H1 (cell line): Measurements from ENCODE around the gene GNG12. TPM values are rescaled to one million over a fixed set of nuclear protein-coding genes. Genes with fewer than 3 reads are reported as not detected.

Experiments used
- CTCF ChIA-PET: fragments of 300-600 bp; sonication (Branson Sonifier 250); formaldehyde crosslinking; loops from one replicate; lab custom pipeline; 2021; ENCODE audit not compliant: partially characterized antibody; lab: Charles Lee
- POLR2A ChIA-PET: fragments of 300-600 bp; sonication (Branson Sonifier 250); formaldehyde crosslinking; loops from one replicate; lab custom pipeline; 2021; ENCODE audit warnings: inconsistent platforms; ENCODE audit not compliant: partially characterized antibody; lab: Charles Lee
- DNase-seq, 2 experiments: peaks; one replicate each; pipeline versions ENCODE4 v3.0.0 to v3.0.0-alpha.2; 2010 to 2022; ENCODE audit warnings: low spot score in 2 of 2, low read depth in 1 of 2, mixed read lengths in 1 of 2
- FAIRE-seq: peaks from 2 replicates; lab custom pipeline; 2011; peaks lifted over from hg19 to GRCh38; lab: Jason Lieb, UNC
- H2AFZ ChIP-seq: 2 replicates; pipeline ENCODE4 v1.8.1; 2012; ENCODE audit warnings: low read length, inconsistent platforms
- H2AK5ac ChIP-seq: 2 replicates; pipeline ENCODE4 v1.6.1; 2013; ENCODE audit warnings: low read depth, low read length
- H2BK120ac ChIP-seq: replicated peaks from 2 replicates; pipeline ENCODE3; 2013; ENCODE audit warnings: low read depth, low read length, inconsistent platforms
- H2BK12ac ChIP-seq: 2 replicates; pipeline ENCODE4 v1.6.1; 2013; ENCODE audit warnings: low read depth, low read length
- H2BK15ac ChIP-seq: 2 replicates; pipeline ENCODE4 v1.6.1; 2013; ENCODE audit warnings: low read length
- H2BK20ac ChIP-seq: 2 replicates; pipeline ENCODE4 v1.6.1; 2013; ENCODE audit warnings: low read length
- H2BK5ac ChIP-seq: 2 replicates; pipeline ENCODE4 v1.6.1; 2013; ENCODE audit warnings: low read depth, low read length
- H3K14ac ChIP-seq: 2 replicates; pipeline ENCODE4 v1.6.1; 2013; ENCODE audit warnings: inconsistent platforms; ENCODE audit not compliant: insufficient read length
- H3K18ac ChIP-seq: 2 replicates; pipeline ENCODE4 v1.6.1; 2013; ENCODE audit warnings: low read length; ENCODE audit errors: extremely low read depth
- H3K23ac ChIP-seq: 2 replicates; pipeline ENCODE4 v1.6.1; 2013; ENCODE audit warnings: inconsistent platforms; ENCODE audit not compliant: insufficient read length
- H3K23me2 ChIP-seq: 2 replicates; pipeline ENCODE4 v1.6.1; 2013; ENCODE audit warnings: low read depth, low read length
- H3K27ac ChIP-seq: 2 replicates; pipeline ENCODE4 v1.6.1; 2011; ENCODE audit warnings: low read depth, low read length, inconsistent platforms
- H3K27me3 ChIP-seq, 4 experiments: replicated peaks in 1 of 4; 1 replicate in 1 of 4; 2 replicates in 3 of 4; pipeline versions ENCODE4 v1.6.1 to v1.8.1; 2011 to 2013; ENCODE audit warnings: low read length in 3 of 4, mild to moderate bottlenecking in 3 of 4, inconsistent platforms in 2 of 4, mixed read lengths in 2 of 4, moderate library complexity in 1 of 4; ENCODE audit not compliant: control insufficient read depth in 3 of 4, insufficient read depth in 3 of 4; ENCODE audit errors: extremely low read depth in 1 of 4
- H3K36me3 ChIP-seq, 4 experiments: 2 replicates each; pipeline versions ENCODE4 v1.6.1 to v1.8.1; 2011 to 2013; ENCODE audit warnings: mild to moderate bottlenecking in 4 of 4, low read length in 3 of 4, moderate library complexity in 2 of 4, control low read depth in 1 of 4, inconsistent platforms in 1 of 4; ENCODE audit not compliant: insufficient read depth in 4 of 4, control insufficient read depth in 2 of 4
- H3K4ac ChIP-seq: replicated peaks from 2 replicates; pipeline ENCODE3; 2013; ENCODE audit warnings: low read length, low read depth, mixed read lengths, inconsistent platforms; ENCODE audit not compliant: insufficient read length
- H3K4me1 ChIP-seq, 4 experiments: replicated peaks in 1 of 4; 1 replicate in 1 of 4; 2 replicates in 3 of 4; pipeline versions ENCODE4 v1.6.1 to v1.8.1; 2011 to 2013; ENCODE audit warnings: low read length in 3 of 4, inconsistent platforms in 2 of 4, mixed read lengths in 1 of 4; ENCODE audit not compliant: insufficient read depth in 4 of 4, control insufficient read depth in 3 of 4
- H3K4me2 ChIP-seq, 2 experiments: 2 replicates each; pipeline versions ENCODE4 v1.6.1 to v1.8.1; 2011 to 2013; ENCODE audit warnings: low read depth in 2 of 2, low read length in 2 of 2, control low read depth in 1 of 2, inconsistent platforms in 1 of 2, mild to moderate bottlenecking in 1 of 2; ENCODE audit not compliant: insufficient read depth in 1 of 2
- H3K4me3 ChIP-seq, 4 experiments: fragments of 200-600, 300-600 bp in 1 of 4; sonication (generic), shearing (Covaris generic), sonication (Bioruptor Twin) in 1 of 4; 2 replicates each; pipeline versions ENCODE4 v1.5.1 to v1.8.1; 2011 to 2016; ENCODE audit warnings: low read length in 4 of 4, low read depth in 3 of 4, control low read depth in 2 of 4, inconsistent platforms in 2 of 4, mild to moderate bottlenecking in 2 of 4, mixed read lengths in 1 of 4, moderate library complexity in 1 of 4; ENCODE audit not compliant: insufficient read depth in 2 of 4; ENCODE audit errors: extremely low read depth in 1 of 4
- H3K56ac ChIP-seq: replicated peaks from 2 replicates; pipeline ENCODE3; 2013; ENCODE audit warnings: low read depth, mild to moderate bottlenecking, mixed read lengths, low read length, inconsistent platforms; ENCODE audit not compliant: insufficient read length
- H3K79me1 ChIP-seq: 2 replicates; pipeline ENCODE4 v1.6.1; 2013; ENCODE audit warnings: low read depth, low read length, control low read depth
- H3K79me2 ChIP-seq, 2 experiments: 2 replicates each; pipeline versions ENCODE4 v1.6.1 to v1.8.1; 2012 to 2013; ENCODE audit warnings: low read length in 2 of 2, mild to moderate bottlenecking in 2 of 2, inconsistent platforms in 1 of 2; ENCODE audit not compliant: insufficient read depth in 2 of 2, control insufficient read depth in 1 of 2
- H3K9ac ChIP-seq, 4 experiments: replicated peaks in 1 of 4; 1 replicate in 1 of 4; 2 replicates in 3 of 4; pipeline versions ENCODE4 v1.6.1 to v1.8.1; 2011 to 2013; ENCODE audit warnings: low read depth in 3 of 4, low read length in 3 of 4, control low read depth in 2 of 4, mild to moderate bottlenecking in 2 of 4, moderate library complexity in 2 of 4, inconsistent platforms in 1 of 4; ENCODE audit errors: extremely low read depth in 1 of 4
- H3K9me3 ChIP-seq, 2 experiments: 2 replicates each; pipeline versions ENCODE4 v1.6.1 to v1.8.1; 2012 to 2013; ENCODE audit warnings: mild to moderate bottlenecking in 2 of 2, moderate library complexity in 2 of 2, control low read depth in 1 of 2, inconsistent platforms in 1 of 2, low read depth in 1 of 2, low read length in 1 of 2, mixed read lengths in 1 of 2; ENCODE audit not compliant: insufficient read depth in 2 of 2
- H4K20me1 ChIP-seq, 2 experiments: replicated peaks in 1 of 2; 2 replicates each; pipeline versions ENCODE3 to v1.8.1; 2011 to 2013; ENCODE audit warnings: inconsistent platforms in 2 of 2, low read length in 2 of 2, mild to moderate bottlenecking in 1 of 2; ENCODE audit not compliant: insufficient read depth in 2 of 2, control insufficient read depth in 1 of 2
- H4K5ac ChIP-seq: 2 replicates; pipeline ENCODE4 v1.6.1; 2013; ENCODE audit warnings: low read length, low read depth, mixed read lengths, inconsistent platforms; ENCODE audit not compliant: insufficient read length
- H4K8ac ChIP-seq: 2 replicates; pipeline ENCODE4 v1.8.0; 2013; ENCODE audit warnings: mild to moderate bottlenecking, moderate library complexity, low read length, inconsistent platforms; ENCODE audit not compliant: insufficient read depth; ENCODE audit errors: extremely low read depth
- H4K91ac ChIP-seq: replicated peaks from 2 replicates; pipeline ENCODE3; 2013; ENCODE audit warnings: low read length, mixed read lengths, inconsistent platforms; ENCODE audit not compliant: insufficient read length
- BCL11A ChIP-seq, 2 experiments: IDR thresholded peaks; one replicate each; pipeline ENCODE4 v1.6.1; 2011; ENCODE audit warnings: low read depth in 2 of 2, low read length in 2 of 2, mild to moderate bottlenecking in 2 of 2
- NANOG ChIP-seq: IDR thresholded peaks from 2 replicates; pipeline ENCODE4 v1.6.1; 2011; ENCODE audit warnings: low read length, low read depth, mild to moderate bottlenecking, inconsistent platforms; ENCODE audit not compliant: insufficient read depth, poor library complexity, severe bottlenecking
- RAD21 ChIP-seq, 2 experiments: IDR thresholded peaks in 1 of 2; conservative IDR thresholded peaks in 1 of 2; 2 replicates each; pipeline ENCODE4 v1.6.1; 2011; ENCODE audit warnings: low read depth in 2 of 2, low read length in 2 of 2, improper control_type of control experiment in 1 of 2, inconsistent platforms in 1 of 2, mild to moderate bottlenecking in 1 of 2, moderate library complexity in 1 of 2
- SIRT6 ChIP-seq: IDR thresholded peaks from one replicate; pipeline ENCODE4 v1.7.1; 2012; ENCODE audit warnings: low read length, inconsistent platforms
- polyA plus RNA-seq, 7 experiments: library from polyadenylated mRNA; depleted of rRNA in 3 of 7; stranded (reverse) in 5 of 7; unstranded in 2 of 7; fragments of >200 nt in 5 of 7; fragments of 200-250 nt in 2 of 7; gene quantifications; 1 replicate in 5 of 7; 2 replicates in 1 of 7; 4 replicates in 1 of 7; pipeline versions ENCODE4 v1.2.1 to v1.2.3, GENCODE V29; 2011 to 2013; ENCODE audit warnings: missing spikeins in 2 of 7, mixed read lengths in 2 of 7
- total RNA-seq: library from RNA; stranded (reverse); fragmentation: NEBNext Ultra II Directional; extraction: Animal tissue kit (Norgen Biotek cat#: 25700); gene quantifications from 2 replicates; pipeline ENCODE4 v1.2.1, GENCODE V29; 2021

GNG12 gene
- total and polyA plus RNA-seq, 2 of the 8 experiments (the other 6 are each of a cell fraction or from before 2014, with no cell fraction given), result 11.4 to 35.8 TPM

- Histone ChIP-seq H3K27me3 (no peaks in the 10 kb centered on the region; a peak in 1 of 7 replicates), H2BK5ac (no peak overlapping the region), H4K8ac (no peak overlapping the region), H3K18ac (no peak overlapping the region), H4K5ac (no peak overlapping the region), H2BK20ac (no peak overlapping the region), H3K9me3 (no peaks in the 10 kb centered on the region), H3K4me1 (no peaks in the 10 kb centered on the region), H2AFZ (no peak overlapping the region), H3K36me3 (no peaks in the 10 kb centered on the region), H3K14ac (no peak overlapping the region), H2AK5ac (no peak overlapping the region), H3K4me3 (no peak overlapping the region), H4K20me1 (no peaks in the 10 kb centered on the region), H3K23ac (no peak overlapping the region), H3K9ac (no peak overlapping the region), H3K79me1 (no peaks in the 10 kb centered on the region), H3K79me2 (no peaks in the 10 kb centered on the region), H3K4me2 (no peak overlapping the region), H2BK12ac (no peak overlapping the region), H2BK15ac (no peak overlapping the region), H3K4ac (no peak overlapping the region), H3K23me2 (no peaks in the 10 kb centered on the region), H2BK120ac (no peak overlapping the region), H3K56ac (no peak overlapping the region), H4K91ac (no peak overlapping the region), H3K27ac (no peak overlapping the region)
- DNase-seq (no peak), FAIRE-seq (no peak)
- TF ChIP-seq NANOG, result no peak
- TF ChIP-seq RAD21 (IDR thresholded peaks at IDR 0.05 in 1 of 2, conservative IDR thresholded peaks at IDR 0.05 in 1 of 2; ENCODE audit: low read depth in 2 of 2, low read length in 2 of 2), result no peak
- no peak for TF ChIP-seq SIRT6
- TF ChIP-seq BCL11A (IDR thresholded peaks at IDR 0.05; ENCODE audit: low read depth in 2 of 2, low read length in 2 of 2), result no peak
- ChIA-PET POLR2A (interaction anchor here (0.9 kb wide), 1 partner anchor 73 kb away, joined by 3 read pairs; no protein-coding TSS in a partner anchor), CTCF (interaction anchor here (0.8 to 12.6 kb wide), 65 partner anchors 8 to 544 kb away, joined by 3 to 161 read pairs (median 6); partner anchors contain the start of gene GADD45A)
Measured at GRCh38 chr1:67759692-67760029, 73.6 kb downstream of the GNG12 start.
